GM18505 (cell line): Measurements from ENCODE around the gene ZBTB38.

Source experiments
- ATAC-seq: cut with Tn5 transposase; IDR thresholded peaks from one replicate; pipeline ENCODE4 v1.9.1; 2021; ENCODE audit not compliant: unreplicated experiment
- POLR2A ChIP-seq: IDR thresholded peaks from 4 replicates; pipeline ENCODE4 v1.6.1; 2011; ENCODE audit warnings: borderline replicate concordance; ENCODE audit not compliant: insufficient read depth, insufficient read length; ENCODE audit errors: extremely low read depth

The ZBTB38 gene

GRCh38 chr3:141348837-141349236 is 19.5 kb upstream of the ZBTB38 start:
- ATAC-seq, result no peak
- TF ChIP-seq POLR2A, result no peak

DNA sequence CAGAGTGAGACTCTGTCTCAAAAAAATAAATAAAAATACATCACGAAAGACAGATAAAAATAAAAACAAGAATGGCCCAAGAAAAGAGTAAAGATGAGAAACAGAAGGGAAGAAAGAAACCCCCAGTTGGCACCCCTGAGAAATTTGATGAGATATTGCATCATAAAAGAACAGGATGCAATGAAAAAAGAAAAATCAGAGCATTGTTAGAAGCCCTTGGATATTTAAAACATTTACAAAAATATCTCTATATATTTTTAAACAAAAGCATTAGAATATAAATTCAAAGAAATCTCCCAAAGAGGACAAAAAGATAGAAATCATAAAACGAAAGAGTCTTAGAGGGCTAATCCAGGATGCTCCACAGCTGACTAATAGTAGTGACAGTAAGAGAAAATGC is 18.6 kb upstream of the ZBTB38 start:
- ATAC-seq, result no peak
- TF ChIP-seq POLR2A, result no peak

DNA sequence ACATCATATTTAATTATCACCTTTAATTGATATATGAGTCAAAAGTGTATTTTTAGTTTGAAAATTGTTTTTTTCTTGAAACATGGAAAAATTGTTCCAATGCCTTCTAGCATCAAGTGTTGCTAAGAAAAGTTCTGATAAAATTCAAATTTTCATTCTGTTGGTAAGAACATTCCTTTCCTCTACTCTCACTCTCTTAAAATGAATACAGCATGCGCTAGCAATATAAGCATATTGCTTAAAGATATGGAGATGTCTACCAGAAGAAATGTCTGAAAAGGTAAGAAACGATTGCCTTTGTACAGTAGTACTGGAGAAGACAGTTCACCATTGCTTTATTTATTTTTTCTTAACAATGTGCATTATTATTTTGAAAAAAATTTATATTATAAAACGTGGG is 17.6 kb upstream of the ZBTB38 start:
- no peak for ATAC-seq
- TF ChIP-seq POLR2A, result no peak

GRCh38 chr3:141352262-141352984 is 15.9 kb upstream of the ZBTB38 start:
- no peak for ATAC-seq
- TF ChIP-seq POLR2A, result no peak

- TF ChIP-seq POLR2A, result no peak
- no peak for ATAC-seq
Observed at GRCh38 chr3:141353652-141354495, 14.4 kb upstream of the ZBTB38 start.

- ATAC-seq, result no peak
- no peak for TF ChIP-seq POLR2A
Observed at GRCh38 chr3:141354517-141354916, 13.8 kb upstream of the ZBTB38 start.

- no peak for TF ChIP-seq POLR2A
- no peak for ATAC-seq
Observed at GRCh38 chr3:141355242-141355641, 13.1 kb upstream of the ZBTB38 start.

- TF ChIP-seq POLR2A, result no peak
- ATAC-seq, result no peak
Observed at GRCh38 chr3:141356046-141356445, 12.3 kb upstream of the ZBTB38 start.

DNA sequence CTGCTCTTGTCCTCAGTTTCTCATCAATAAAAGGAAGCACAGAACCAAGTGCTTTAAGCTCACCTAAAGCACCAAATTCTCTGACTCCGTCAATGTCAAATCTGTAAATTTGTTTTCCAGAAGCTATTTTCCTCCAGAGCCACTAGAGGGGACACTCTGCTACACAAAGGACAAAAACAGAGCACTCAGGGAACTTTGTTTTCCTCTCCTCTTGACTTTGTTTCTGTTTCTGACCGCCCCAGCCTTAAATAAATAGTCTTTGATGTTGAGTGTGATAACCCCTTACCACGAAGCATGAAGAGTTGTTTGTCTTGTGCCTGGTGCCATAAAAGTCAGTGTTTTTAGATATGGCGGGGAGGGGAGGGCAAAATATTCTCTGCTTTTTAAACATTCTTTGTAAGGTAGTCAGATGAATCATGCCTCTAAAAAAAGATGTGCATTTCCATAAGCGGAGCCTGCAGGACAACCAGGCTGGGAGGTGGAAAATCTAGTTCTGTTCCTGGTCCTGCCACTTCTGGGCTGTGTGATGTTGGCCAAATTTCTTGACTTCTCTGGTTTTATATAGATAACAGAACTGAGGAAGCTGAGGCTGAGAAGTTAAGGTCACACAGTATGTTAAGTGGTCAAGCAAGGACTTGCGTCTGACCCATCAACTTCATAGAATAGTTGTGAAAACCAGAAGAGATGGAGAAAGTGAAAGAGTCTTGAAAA is 7.3 kb upstream of the ZBTB38 start:
- ATAC-seq, result no peak
- no peak for TF ChIP-seq POLR2A

GRCh38 chr3:141362736-141363135 is 5.6 kb upstream of the ZBTB38 start:
- no peak for ATAC-seq
- no peak for TF ChIP-seq POLR2A

DNA sequence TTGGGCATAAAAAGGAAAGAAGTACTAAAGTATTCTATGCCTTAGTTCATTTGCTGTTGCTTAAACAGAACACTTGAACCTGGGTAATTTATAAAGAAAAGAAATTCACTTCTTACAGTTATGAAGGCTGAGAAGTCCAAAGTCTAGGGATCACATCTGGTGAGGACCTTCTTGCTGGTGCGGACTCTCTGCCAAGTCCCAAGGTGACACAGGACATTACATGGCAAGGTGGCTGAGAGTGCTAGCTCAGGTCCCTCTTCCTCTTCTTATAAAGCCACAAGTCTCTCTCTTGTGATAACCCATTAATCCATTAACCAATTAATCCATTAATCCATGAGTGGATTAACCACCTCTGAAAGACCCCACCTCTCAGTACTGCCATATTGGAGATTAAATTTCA is 3.1 kb upstream of the ZBTB38 start:
- no peak for TF ChIP-seq POLR2A
- ATAC-seq, result no peak

- no peak for ATAC-seq
- no peak for TF ChIP-seq POLR2A
Observed at GRCh38 chr3:141366285-141367037, 1.8 kb upstream of the ZBTB38 start.
